Large intestine (tissue), 3 donors: ENCODE data around the gene GRID1. TPM values are rescaled to one million over a fixed set of nuclear protein-coding genes. Genes with fewer than 3 reads are reported as not detected.

Experiments
- DNase-seq, 2 donors: peaks; one replicate each; pipeline versions ENCODE4 v3.0.0 to v3.0.0-alpha.2; 2013
- H3K27ac ChIP-seq: one replicate; pipeline ENCODE4 v1.5.1; 2013; ENCODE audit warnings: low read length
- H3K27me3 ChIP-seq: 2 replicates; pipeline ENCODE4 v1.6.1; 2013; ENCODE audit warnings: low read length; ENCODE audit not compliant: control insufficient read depth, insufficient read depth
- H3K36me3 ChIP-seq: 2 replicates; pipeline ENCODE4 v1.6.1; 2013; ENCODE audit warnings: low read length; ENCODE audit not compliant: control insufficient read depth, insufficient read depth
- H3K4me1 ChIP-seq: one replicate; pipeline ENCODE4 v1.6.1; 2013; ENCODE audit warnings: low read length; ENCODE audit not compliant: control insufficient read depth, insufficient read depth
- H3K4me3 ChIP-seq: one replicate; pipeline ENCODE4 v1.5.1; 2013; ENCODE audit warnings: low read length
- H3K9me3 ChIP-seq: one replicate; pipeline ENCODE4 v1.6.1; 2013; ENCODE audit warnings: mild to moderate bottlenecking, low read depth, low read length, moderate library complexity; ENCODE audit not compliant: control insufficient read depth
- WGBS: methylation state at CpG from one replicate; pipeline ENCODE4 v1.1.5; 2013; ENCODE audit warnings: low lambda C conversion rate; ENCODE audit not compliant: insufficient coverage; 5-methylcytosine and 5-hydroxymethylcytosine counted together
- polyA plus RNA-seq: library from polyadenylated mRNA; unstranded; fragments of 120-200 nt; gene quantifications from one replicate; pipeline ENCODE4 v1.2.1, GENCODE V29; 2013

GRID1 gene
- polyA plus RNA-seq, 1 donor, result 1.7 TPM

- Histone ChIP-seq H3K4me1 (no peaks in the 10 kb centered on the region), H3K9me3 (no peaks in the 10 kb centered on the region), H3K27ac (no peak overlapping the region), H3K27me3 (no peaks in the 10 kb centered on the region), H3K36me3 (no peaks in the 10 kb centered on the region), H3K4me3 (no peak overlapping the region)
- no peak for DNase-seq
- WGBS, result no CpG with 5 or more reads among the region's 4 CpGs
Observed at GRCh38 chr10:85615556-85615955, 751.0 kb downstream of the GRID1 start.

DNA sequence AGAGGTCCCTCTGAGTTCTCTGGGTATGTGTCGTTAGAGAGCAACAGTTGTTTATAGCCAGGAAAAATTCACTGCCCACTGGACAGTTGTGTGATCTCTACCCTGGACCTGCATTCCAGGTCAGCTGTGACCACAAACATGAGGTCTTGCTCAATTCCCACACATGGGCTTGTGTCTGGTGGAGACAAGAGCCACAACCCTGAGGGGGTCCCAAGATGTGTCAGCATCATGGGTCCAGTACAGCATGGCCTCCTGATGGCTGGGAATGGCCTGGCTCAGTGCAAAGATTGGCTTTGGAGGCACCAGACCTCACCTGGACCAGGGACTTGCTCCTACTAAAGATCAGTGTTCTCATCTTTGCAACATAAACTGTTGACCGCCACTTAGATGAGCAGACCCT, 751.6 kb downstream of the GRID1 start:
- Histone ChIP-seq H3K4me1 (no peaks in the 10 kb centered on the region), H3K9me3 (no peaks in the 10 kb centered on the region), H3K27ac (no peak overlapping the region), H3K27me3 (no peaks in the 10 kb centered on the region), H3K4me3 (no peak overlapping the region), H3K36me3 (no peaks in the 10 kb centered on the region)
- WGBS, result no CpG with 5 or more reads among the region's 2 CpGs
- DNase-seq, result no peak

DNA sequence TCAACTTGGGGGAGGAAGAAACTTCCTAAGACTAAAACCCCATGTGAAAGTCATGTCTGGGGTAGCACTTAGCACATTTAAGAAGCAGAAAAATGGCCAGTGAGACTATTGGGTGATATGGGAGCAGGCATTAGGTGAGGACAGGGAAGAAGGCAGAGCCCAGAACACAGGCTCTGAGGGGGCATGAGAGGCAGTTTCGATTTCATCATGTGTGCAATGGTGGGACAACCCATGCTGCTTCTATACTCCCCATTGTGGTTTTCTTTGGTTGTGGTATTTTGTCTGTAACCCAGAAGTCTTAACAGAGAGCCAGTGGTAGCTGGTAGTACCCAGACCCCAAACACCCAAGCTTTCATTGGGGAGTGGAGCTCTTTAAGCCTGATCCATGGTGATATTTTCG, 752.0 kb downstream of the GRID1 start:
- DNase-seq, result no peak
- no CpG with 5 or more reads among the region's 2 CpGs for WGBS
- Histone ChIP-seq H3K9me3 (no peaks in the 10 kb centered on the region), H3K27me3 (no peaks in the 10 kb centered on the region), H3K4me1 (no peaks in the 10 kb centered on the region), H3K36me3 (no peaks in the 10 kb centered on the region), H3K27ac (no peak overlapping the region), H3K4me3 (no peak overlapping the region)

- no peaks in the 10 kb centered on the region for H3K36me3 ChIP-seq
- no CpG with 5 or more reads among the region's 10 CpGs for WGBS
- no peaks in the 10 kb centered on the region for H3K27me3 ChIP-seq
- H3K9me3 ChIP-seq, result no peaks in the 10 kb centered on the region
- no peak overlapping the region for H3K4me3 ChIP-seq
- H3K27ac ChIP-seq, result no peak overlapping the region
- no peaks in the 10 kb centered on the region for H3K4me1 ChIP-seq
- no peak for DNase-seq
Observed at GRCh38 chr10:85613391-85613790, 753.2 kb downstream of the GRID1 start.

DNA sequence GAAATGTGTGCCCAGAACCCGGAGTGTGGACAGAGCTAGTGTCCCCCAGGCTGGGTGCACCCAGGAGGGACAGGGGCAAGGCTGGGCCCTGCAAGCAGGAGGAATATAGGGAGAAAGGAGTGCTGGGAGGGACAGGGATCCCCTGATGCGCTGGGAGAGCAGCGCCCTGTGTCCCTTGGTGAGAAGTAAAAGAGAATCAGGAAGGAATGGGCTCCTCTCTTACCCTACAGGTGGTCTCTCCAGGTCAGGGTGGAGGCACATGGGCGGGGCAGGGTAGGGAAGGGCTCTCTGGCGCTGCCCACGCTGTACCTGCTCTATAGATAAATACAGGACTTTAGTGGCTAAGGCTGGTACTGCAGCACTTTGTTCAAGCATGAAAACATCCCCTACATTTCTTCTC, 753.8 kb downstream of the GRID1 start:
- no peak for DNase-seq
- Histone ChIP-seq H3K4me1 (no peaks in the 10 kb centered on the region), H3K27me3 (no peaks in the 10 kb centered on the region), H3K36me3 (no peaks in the 10 kb centered on the region), H3K9me3 (no peaks in the 10 kb centered on the region), H3K4me3 (no peak overlapping the region), H3K27ac (no peak overlapping the region)
- WGBS, result no CpG with 5 or more reads among the region's 6 CpGs

GRCh38 chr10:85612378-85612775, 754.2 kb downstream of the GRID1 start:
- no peaks in the 10 kb centered on the region for H3K9me3 ChIP-seq
- peaks cover 1% of the 10 kb centered on the region for H3K27me3 ChIP-seq
- no CpG with 5 or more reads among the region's 3 CpGs for WGBS
- no peak for DNase-seq
- no peak overlapping the region for H3K27ac ChIP-seq
- no peak overlapping the region for H3K4me3 ChIP-seq
- H3K4me1 ChIP-seq, result no peaks in the 10 kb centered on the region
- H3K36me3 ChIP-seq, result no peaks in the 10 kb centered on the region

DNA sequence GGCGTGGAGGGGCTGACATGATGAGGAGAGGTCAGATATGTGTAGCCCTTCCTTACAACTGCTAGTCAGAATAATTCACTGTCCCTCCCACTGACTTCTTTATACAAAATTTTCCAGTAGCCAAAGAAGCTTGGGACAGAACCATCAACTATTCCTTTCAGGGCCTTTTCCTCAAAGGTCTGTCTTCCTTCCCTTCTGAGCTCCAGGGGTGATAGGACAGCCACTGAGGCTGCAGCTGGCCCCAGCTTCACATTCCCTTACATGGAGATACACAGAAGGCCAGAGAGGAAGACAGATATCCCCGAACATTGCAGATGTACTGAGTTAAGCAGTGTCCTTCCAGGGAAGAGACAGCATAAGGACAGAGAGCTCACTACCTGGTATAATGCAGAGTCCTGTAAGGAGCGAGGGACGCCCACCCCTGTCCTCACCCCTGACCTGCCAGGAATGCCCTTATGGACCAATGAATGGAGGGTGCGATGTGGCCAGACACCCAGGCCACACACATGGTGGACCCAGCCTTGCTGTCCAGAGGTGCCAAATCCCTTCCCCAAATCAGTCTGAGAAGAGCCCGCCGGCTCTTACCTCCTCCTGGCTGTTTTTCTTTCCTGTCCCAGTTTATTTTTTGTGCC, 754.7 kb downstream of the GRID1 start:
- no peaks in the 10 kb centered on the region for H3K9me3 ChIP-seq
- H3K36me3 ChIP-seq, result no peaks in the 10 kb centered on the region
- no peak overlapping the region for H3K4me3 ChIP-seq
- no peaks in the 10 kb centered on the region for H3K4me1 ChIP-seq
- WGBS, result 80% methylated on average over 1 of the region's 7 CpGs
- H3K27ac ChIP-seq, result no peak overlapping the region
- DNase-seq, result no peak
- peaks cover 2% of the 10 kb centered on the region for H3K27me3 ChIP-seq

- H3K27me3 ChIP-seq, result peaks cover 2% of the 10 kb centered on the region
- H3K9me3 ChIP-seq, result no peaks in the 10 kb centered on the region
- no peaks in the 10 kb centered on the region for H3K36me3 ChIP-seq
- H3K27ac ChIP-seq, result no peak overlapping the region
- no peaks in the 10 kb centered on the region for H3K4me1 ChIP-seq
- DNase-seq, result no peak
- WGBS, result no CpG with 5 or more reads among the region's 5 CpGs
- no peak overlapping the region for H3K4me3 ChIP-seq
Observed at GRCh38 chr10:85611093-85611740, 755.4 kb downstream of the GRID1 start.

DNA sequence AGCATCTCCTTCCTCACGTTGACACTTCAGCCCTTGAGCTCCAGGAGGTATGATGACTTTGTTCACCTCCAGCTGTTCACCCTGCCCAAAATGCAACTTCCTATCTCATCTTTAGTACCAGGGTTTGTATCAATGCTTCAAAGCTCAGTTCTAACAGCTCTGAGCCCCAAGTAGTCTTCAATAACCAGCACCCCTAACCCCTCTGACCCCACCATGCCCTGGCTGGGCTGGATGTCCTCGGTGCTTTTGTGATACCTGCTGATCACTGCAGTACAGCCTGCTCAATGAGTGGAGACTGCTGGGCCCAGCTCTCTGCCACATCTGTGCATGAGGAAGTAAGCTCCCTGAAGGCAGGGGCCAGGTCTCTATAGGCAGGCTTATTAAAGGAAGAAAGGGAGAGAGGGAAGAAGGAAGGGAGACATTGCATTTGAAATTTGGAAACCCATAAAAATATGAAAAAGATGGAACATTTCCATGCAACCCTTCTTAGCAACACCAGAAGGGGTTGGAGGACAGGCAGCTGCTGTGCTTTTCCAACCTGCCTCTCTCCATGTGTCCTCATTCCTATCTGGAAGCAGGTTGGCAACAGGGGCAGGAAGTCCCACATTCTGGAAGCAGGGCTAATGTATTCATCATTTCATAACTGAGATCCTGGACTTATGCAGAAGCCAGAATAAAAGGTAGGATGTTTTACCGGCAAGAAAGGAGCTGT, 756.1 kb downstream of the GRID1 start:
- DNase-seq, result no peak
- WGBS, result no CpG with 5 or more reads among the region's 3 CpGs
- H3K36me3 ChIP-seq, result no peaks in the 10 kb centered on the region

DNA sequence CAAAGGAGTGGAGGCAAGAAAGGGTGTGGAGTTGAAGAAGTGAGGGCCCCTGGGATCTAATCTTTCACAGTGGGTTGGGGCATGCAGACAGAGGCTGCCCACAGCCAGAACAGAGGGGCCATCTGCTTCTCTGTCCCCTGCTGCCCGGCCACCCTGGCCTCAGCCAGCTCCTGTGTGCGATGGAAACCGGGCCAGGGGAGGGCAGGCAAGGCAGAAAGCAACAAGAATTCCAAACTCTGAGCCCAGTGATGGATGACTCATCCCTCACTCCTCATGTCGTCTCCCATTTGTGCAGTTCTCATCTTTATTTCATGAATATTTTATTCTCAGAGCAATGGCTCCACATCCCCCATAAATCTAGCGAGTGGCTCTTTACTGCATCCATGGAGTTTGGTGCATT, 757.1 kb downstream of the GRID1 start:
- no peak overlapping the region for H3K27ac ChIP-seq
- H3K36me3 ChIP-seq, result no peaks in the 10 kb centered on the region
- H3K9me3 ChIP-seq, result no peaks in the 10 kb centered on the region
- H3K4me3 ChIP-seq, result no peak overlapping the region
- 65% methylated on average over 2 of the region's 5 CpGs for WGBS
- peaks cover 2% of the 10 kb centered on the region for H3K27me3 ChIP-seq
- no peaks in the 10 kb centered on the region for H3K4me1 ChIP-seq
- no peak for DNase-seq

More for the DNA sequence above, 756.1 kb downstream of the GRID1 start:
- H3K9me3 ChIP-seq, result no peaks in the 10 kb centered on the region
- no peaks in the 10 kb centered on the region for H3K4me1 ChIP-seq
- H3K27me3 ChIP-seq, result peaks cover 2% of the 10 kb centered on the region
- no peak overlapping the region for H3K27ac ChIP-seq
- H3K4me3 ChIP-seq, result no peak overlapping the region
